CD4-positive, alpha-beta T cell (primary cell): ENCODE data around the gene XRCC4. TPM values are rescaled to one million over a fixed set of nuclear protein-coding genes. Genes with fewer than 3 reads are reported as not detected.

ENCODE experiments used
- ATAC-seq: fragments of 200-7000 bp; cut with Tn5 transposase; one replicate; pipeline ENCODE4 v1.10.0; 2022; ENCODE audit warnings: mild to moderate bottlenecking; ENCODE audit not compliant: poor library complexity
- CTCF ChIA-PET: fragments of 350-600 bp; sonication (Branson Sonifier 250); formaldehyde crosslinking; loops from one replicate; lab custom pipeline; 2021; ENCODE audit warnings: antibody characterized with exemption, inconsistent platforms; lab: Charles Lee
- POLR2A ChIA-PET: fragments of 350-600 bp; sonication (Branson Sonifier 250); formaldehyde crosslinking; loops from one replicate; lab custom pipeline; 2021; ENCODE audit warnings: antibody characterized with exemption, inconsistent platforms; lab: Charles Lee
- DNase-seq, 14 experiments: peaks; one replicate each; pipeline ENCODE4 v3.0.0-alpha.2; 2013 to 2020; ENCODE audit warnings: mixed read lengths in 2 of 14
- H3K27ac ChIP-seq, 2 donors: one replicate each; pipeline versions ENCODE4 v1.5.1 to v1.7.0; 2013; ENCODE audit warnings: low read length in 2 of 2, low read depth in 1 of 2, mild to moderate bottlenecking in 1 of 2
- H3K27me3 ChIP-seq, 2 experiments: 1 replicate in 1 of 2; 2 replicates in 1 of 2; pipeline versions ENCODE4 v1.6.1 to v1.7.0; 2013; ENCODE audit warnings: low read length in 2 of 2, control low read depth in 1 of 2, mild to moderate bottlenecking in 1 of 2, moderate library complexity in 1 of 2; ENCODE audit not compliant: insufficient read depth in 2 of 2, control insufficient read depth in 1 of 2
- H3K36me3 ChIP-seq: one replicate; pipeline ENCODE4 v1.6.1; 2013; ENCODE audit warnings: low read length, control low read depth; ENCODE audit not compliant: insufficient read depth
- H3K4me1 ChIP-seq: one replicate; pipeline ENCODE4 v1.6.1; 2013; ENCODE audit warnings: low read length, control low read depth; ENCODE audit not compliant: insufficient read depth
- H3K4me3 ChIP-seq: one replicate; pipeline ENCODE4 v1.5.1; 2013; ENCODE audit warnings: mild to moderate bottlenecking, low read length, moderate library complexity
- H3K9me3 ChIP-seq, 2 experiments: 1 replicate in 1 of 2; 2 replicates in 1 of 2; pipeline versions ENCODE4 v1.6.1 to v1.7.0; 2013; ENCODE audit warnings: low read length in 2 of 2, mild to moderate bottlenecking in 2 of 2, control low read depth in 1 of 2, moderate library complexity in 1 of 2; ENCODE audit not compliant: control insufficient read depth in 1 of 2, insufficient read depth in 1 of 2
- H3K27ac Mint-ChIP-seq: one replicate; pipeline ENCODE4 v1.8.0; 2020; ENCODE audit warnings: mixed read lengths
- H3K27me3 Mint-ChIP-seq: one replicate; pipeline ENCODE4 v1.8.0; 2021; ENCODE audit warnings: mixed read lengths
- H3K36me3 Mint-ChIP-seq: one replicate; pipeline ENCODE4 v1.8.0; 2021; ENCODE audit warnings: low read depth, mixed read lengths
- H3K4me1 Mint-ChIP-seq: one replicate; pipeline ENCODE4 v1.8.0; 2021; ENCODE audit warnings: low read depth, mixed read lengths
- H3K4me3 Mint-ChIP-seq: one replicate; pipeline ENCODE4 v1.8.0; 2020; ENCODE audit warnings: mild to moderate bottlenecking, mixed read lengths
- H3K9me3 Mint-ChIP-seq: one replicate; pipeline ENCODE4 v1.8.0; 2020; ENCODE audit warnings: mixed read lengths
- CTCF ChIP-seq: fragments of 200-600 bp; IDR thresholded peaks from one replicate; pipeline ENCODE4 v1.8.0; 2022; ENCODE audit warnings: antibody characterized with exemption, mild to moderate bottlenecking
- intact Hi-C, 2 experiments: fragments of 100-400 bp; cut with DNase I in 1 of 2; cut with micrococcal nuclease in 1 of 2; formaldehyde crosslinking; loops; one replicate each; pipeline versions ENCODE4 v1.15.1 to v1.9.0; 2023 to 2025; cut with DNase I, micrococcal nuclease
- total RNA-seq, 174 experiments: library from RNA in 2 of 174; stranded (reverse) in 2 of 174; gene quantifications; one replicate each; pipeline ENCODE4 v1.2.3 and lab custom pipeline; 2021 to 2026

XRCC4 gene
- total RNA-seq, 2 experiments from 2014 or later, result 1.8 TPM

GRCh38 chr5:83179966-83180365 is 102.6 kb downstream of the XRCC4 start:
- TF ChIP-seq CTCF, result no peak
- no peaks in the 10 kb centered on the region for H3K4me1 ChIP-seq
- H3K27ac ChIP-seq, result no peak overlapping the region
- no peaks in the 10 kb centered on the region for H3K27me3 Mint-ChIP-seq
- DNase-seq (no peak), ATAC-seq (no peak)
- no peak overlapping the region for H3K27ac Mint-ChIP-seq
- POLR2A ChIA-PET, result no interaction called here
- H3K9me3 ChIP-seq, result no peaks in the 10 kb centered on the region
- H3K27me3 ChIP-seq, result no peaks in the 10 kb centered on the region
- intact Hi-C loops, result no loop called here
- H3K4me3 ChIP-seq, result no peak overlapping the region
- no peaks in the 10 kb centered on the region for H3K36me3 ChIP-seq
- no peaks in the 10 kb centered on the region for H3K9me3 Mint-ChIP-seq
- H3K4me1 Mint-ChIP-seq, result no peaks in the 10 kb centered on the region
- CTCF ChIA-PET, result no interaction called here
- H3K4me3 Mint-ChIP-seq, result no peak overlapping the region
- H3K36me3 Mint-ChIP-seq, result no peaks in the 10 kb centered on the region

DNA sequence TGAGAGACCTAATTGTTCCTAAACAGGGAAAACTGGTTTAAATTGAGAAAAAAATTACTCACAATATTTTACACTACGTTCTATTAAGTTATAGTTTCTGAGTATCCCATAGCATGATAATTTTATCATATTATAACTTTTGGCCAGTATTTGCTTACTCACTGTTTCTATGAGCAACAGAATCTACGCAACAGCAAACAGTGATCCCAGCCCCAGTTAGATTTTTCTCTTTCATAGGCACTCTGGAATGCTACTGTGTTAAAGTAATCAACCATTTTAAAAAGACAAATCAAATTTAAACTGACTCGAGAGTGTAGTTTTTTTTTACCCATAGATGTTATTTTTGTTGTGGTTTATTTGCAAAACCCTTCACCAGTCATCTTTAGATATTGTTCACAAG is 107.2 kb downstream of the XRCC4 start:
- no peak for TF ChIP-seq CTCF
- H3K4me3 Mint-ChIP-seq, result no peak overlapping the region
- ATAC-seq (no peak), DNase-seq (no peak)
- no peaks in the 10 kb centered on the region for H3K4me1 Mint-ChIP-seq
- H3K27me3 Mint-ChIP-seq, result no peaks in the 10 kb centered on the region
- Histone ChIP-seq H3K27ac (no peak overlapping the region), H3K9me3 (peaks cover 0 to 5% of the 10 kb centered on the region in 2 experiments), H3K27me3 (no peaks in the 10 kb centered on the region), H3K36me3 (no peaks in the 10 kb centered on the region), H3K4me1 (no peaks in the 10 kb centered on the region), H3K4me3 (no peak overlapping the region)
- intact Hi-C loops, result no loop called here
- ChIA-PET POLR2A (no interaction called here), CTCF (no interaction called here)
- no peaks in the 10 kb centered on the region for H3K9me3 Mint-ChIP-seq
- no peak overlapping the region for H3K27ac Mint-ChIP-seq
- H3K36me3 Mint-ChIP-seq, result peaks cover 5% of the 10 kb centered on the region

DNA sequence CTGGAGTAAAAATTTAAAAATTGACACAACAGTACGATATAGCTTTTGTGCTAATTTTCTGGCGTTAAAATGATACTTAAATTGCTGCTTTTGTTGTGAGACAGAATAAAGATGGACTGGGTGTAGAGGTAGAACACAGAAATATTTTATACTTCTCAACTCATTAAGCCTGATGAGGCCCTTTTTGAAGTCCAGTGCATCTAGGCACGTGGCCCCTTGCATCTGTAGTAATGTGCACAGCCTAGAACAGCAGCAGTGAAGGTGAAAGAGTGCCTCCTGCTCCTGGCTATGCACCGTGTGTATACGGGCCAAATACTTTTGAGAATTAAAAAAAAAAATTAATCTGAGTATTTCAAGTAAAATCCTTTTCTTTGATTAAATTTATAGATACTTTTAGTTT is 115.6 kb downstream of the XRCC4 start:
- Histone ChIP-seq H3K27ac (no peak overlapping the region), H3K4me1 (no peaks in the 10 kb centered on the region), H3K9me3 (no peaks in the 10 kb centered on the region), H3K36me3 (no peaks in the 10 kb centered on the region), H3K27me3 (no peaks in the 10 kb centered on the region), H3K4me3 (no peak overlapping the region)
- H3K27me3 Mint-ChIP-seq, result no peaks in the 10 kb centered on the region
- intact Hi-C loops, result no loop called here
- POLR2A ChIA-PET, result interaction anchor here (1.4 kb wide), 1 partner anchor 10 kb away, joined by 3 read pairs; no protein-coding TSS in a partner anchor
- no peaks in the 10 kb centered on the region for H3K4me1 Mint-ChIP-seq
- no peak for TF ChIP-seq CTCF
- H3K36me3 Mint-ChIP-seq, result no peaks in the 10 kb centered on the region
- no peaks in the 10 kb centered on the region for H3K9me3 Mint-ChIP-seq
- H3K27ac Mint-ChIP-seq, result no peak overlapping the region
- CTCF ChIA-PET, result no interaction called here
- no peak overlapping the region for H3K4me3 Mint-ChIP-seq
- DNase-seq (no peak), ATAC-seq (no peak)
